Stimulated activated CD4-positive, alpha-beta T cell treated with anti-CD3 and anti-CD28 coated beads, Interleukin-1b, Interleukin-23, amount 100 ng/mL, for 4 hours (primary cell): ENCODE results near the gene TLR9.

Experiments used
- DNase-seq, 2 donors: peaks; one replicate each; pipeline ENCODE4 v3.0.0-alpha.2; 2020; ENCODE audit warnings: low read depth in 2 of 2

Gene TLR9

GRCh38 chr3:52231502-52232278 is 6.2 kb upstream of the TLR9 start:
- DNase-seq = peak; percentile 90 to 92

- no peak for DNase-seq
These were observed 5.5 kb upstream of the TLR9 start for GRCh38 chr3:52230889-52231499.

GRCh38 chr3:52230461-52230860 is 5.0 kb upstream of the TLR9 start:
- DNase-seq = no peak

- DNase-seq = no peak
These were observed 4.2 kb upstream of the TLR9 start for GRCh38 chr3:52229656-52230055.

- DNase-seq = no peak
These were observed 3.4 kb upstream of the TLR9 start for GRCh38 chr3:52228751-52229291.

- no peak for DNase-seq
These were observed 2.8 kb upstream of the TLR9 start for GRCh38 chr3:52228266-52228665.

GRCh38 chr3:52227766-52228165 is 2.3 kb upstream of the TLR9 start:
- no peak for DNase-seq

GRCh38 chr3:52227117-52227516 is 1.7 kb upstream of the TLR9 start:
- no peak for DNase-seq

GRCh38 chr3:52226229-52226817 is 878 bp upstream of the TLR9 start:
- DNase-seq = no peak

GRCh38 chr3:52223449-52224408 is 1.7 kb downstream of the TLR9 start:
- no peak for DNase-seq

GRCh38 chr3:52222319-52223221 is 2.9 kb downstream of the TLR9 start:
- no peak for DNase-seq

GRCh38 chr3:52221563-52222318 is 3.7 kb downstream of the TLR9 start:
- DNase-seq = no peak

- DNase-seq = no peak
These were observed 4.3 kb downstream of the TLR9 start for GRCh38 chr3:52221141-52221562.

- peak; percentile 89 to 92 for DNase-seq
These were observed 4.9 kb downstream of the TLR9 start for GRCh38 chr3:52220380-52221026.

GRCh38 chr3:52218937-52219650 is 6.4 kb downstream of the TLR9 start:
- DNase-seq = no peak

GRCh38 chr3:52218454-52218853 is 7.0 kb downstream of the TLR9 start:
- DNase-seq = no peak

GRCh38 chr3:52218026-52218425 is 7.4 kb downstream of the TLR9 start:
- no peak for DNase-seq

GRCh38 chr3:52217409-52217805 is 8.0 kb downstream of the TLR9 start:
- DNase-seq = no peak
